Measurements from ENCODE around the gene SULF2. TPM values are rescaled to one million over a fixed set of nuclear protein-coding genes. Genes with fewer than 3 reads are reported as not detected.

The SULF2 gene
- total RNA-seq, 1 donor from 2014 or later, result 32.9 TPM

DNA sequence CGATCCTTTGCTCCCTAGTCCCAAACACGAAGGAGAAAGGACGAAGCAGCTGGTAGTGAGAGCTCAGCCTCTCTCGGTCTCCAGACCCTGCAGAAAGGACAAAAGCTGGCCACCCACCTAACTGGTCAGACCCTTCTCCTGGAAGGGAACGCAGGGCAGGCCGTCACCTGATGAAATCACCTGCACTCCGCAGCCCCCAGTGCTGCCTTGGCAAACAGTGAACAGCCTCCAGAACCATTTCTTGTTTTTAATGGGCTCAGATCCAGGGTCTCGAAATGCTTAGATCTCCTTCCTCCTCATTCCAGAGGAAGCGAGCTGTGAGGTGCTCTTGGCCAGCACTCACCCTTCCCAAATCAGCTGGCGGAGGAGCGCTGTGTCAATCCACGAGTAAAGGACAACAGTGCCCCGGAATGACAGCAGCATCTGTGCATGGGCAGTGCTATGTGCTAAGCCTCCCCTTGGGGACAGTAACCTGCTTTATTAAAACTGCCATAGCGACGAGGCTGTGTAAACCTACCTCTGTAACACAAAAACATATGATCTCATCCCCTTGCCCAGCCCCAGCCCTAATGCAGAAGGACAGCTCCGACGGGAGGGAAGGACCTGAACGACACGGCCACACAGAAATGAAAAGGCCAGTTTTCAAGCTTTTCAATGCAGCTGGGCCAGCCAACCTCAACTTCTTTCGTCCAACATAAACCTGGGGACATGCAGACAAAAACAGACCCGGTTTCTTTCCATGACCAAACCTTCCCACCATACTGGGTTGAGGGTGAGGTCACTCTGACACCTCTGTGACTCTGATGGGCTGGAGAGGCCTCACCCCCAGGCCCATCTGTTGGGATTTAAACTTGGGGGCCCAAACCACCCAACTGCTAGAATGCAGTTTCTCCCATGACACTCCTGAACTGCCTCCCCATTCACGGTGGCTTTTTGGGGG lies 43.3 kb downstream of the SULF2 start:
- H3K4me1 ChIP-seq (ENCODE audit: control insufficient read depth in 3 of 3, insufficient read depth in 3 of 3, low read length in 3 of 3), result peaks cover 5 to 10% (median 8%) of the 10 kb centered on the region in 3 donors
- H3K27ac ChIP-seq (ENCODE audit: low read depth, low read length), result no peak overlapping the region
- H3K36me3 ChIP-seq (ENCODE audit: control insufficient read depth in 3 of 3, insufficient read depth in 3 of 3, low read length in 3 of 3), result no peaks in the 10 kb centered on the region
- H3K4me3 ChIP-seq (ENCODE audit: low read length in 3 of 3), result no peak overlapping the region
- peaks cover 0 to 10% (median 7%) of the 10 kb centered on the region in 3 donors for H3K27me3 ChIP-seq (ENCODE audit: control insufficient read depth in 3 of 3, insufficient read depth in 3 of 3, low read length in 3 of 3)
- H3K9me3 ChIP-seq (ENCODE audit: control insufficient read depth in 3 of 3, low read length in 3 of 3), result no peaks in the 10 kb centered on the region
- peak overlapping the region in 1 of 3 donors; percentile 16 for H3K9ac ChIP-seq (ENCODE audit: low read depth in 1 of 3, low read length in 3 of 3)

GRCh38 chr20:47740862-47741184 lies 44.5 kb downstream of the SULF2 start:
- peaks cover 0 to 1% (median 0%) of the 10 kb centered on the region in 3 donors for H3K36me3 ChIP-seq (ENCODE audit: control insufficient read depth in 3 of 3, insufficient read depth in 3 of 3, low read length in 3 of 3)
- H3K9me3 ChIP-seq (ENCODE audit: control insufficient read depth in 3 of 3, low read length in 3 of 3), result no peaks in the 10 kb centered on the region
- no peak overlapping the region for H3K4me3 ChIP-seq (ENCODE audit: low read length in 3 of 3)
- peaks cover 0 to 10% (median 7%) of the 10 kb centered on the region in 3 donors for H3K27me3 ChIP-seq (ENCODE audit: control insufficient read depth in 3 of 3, insufficient read depth in 3 of 3, low read length in 3 of 3)
- H3K9ac ChIP-seq (ENCODE audit: low read depth in 1 of 3, low read length in 3 of 3), result no peak overlapping the region
- H3K4me1 ChIP-seq (ENCODE audit: control insufficient read depth in 3 of 3, insufficient read depth in 3 of 3, low read length in 3 of 3), result peaks cover 5 to 10% (median 8%) of the 10 kb centered on the region in 3 donors
- no peak overlapping the region for H3K27ac ChIP-seq (ENCODE audit: low read depth, low read length)

DNA sequence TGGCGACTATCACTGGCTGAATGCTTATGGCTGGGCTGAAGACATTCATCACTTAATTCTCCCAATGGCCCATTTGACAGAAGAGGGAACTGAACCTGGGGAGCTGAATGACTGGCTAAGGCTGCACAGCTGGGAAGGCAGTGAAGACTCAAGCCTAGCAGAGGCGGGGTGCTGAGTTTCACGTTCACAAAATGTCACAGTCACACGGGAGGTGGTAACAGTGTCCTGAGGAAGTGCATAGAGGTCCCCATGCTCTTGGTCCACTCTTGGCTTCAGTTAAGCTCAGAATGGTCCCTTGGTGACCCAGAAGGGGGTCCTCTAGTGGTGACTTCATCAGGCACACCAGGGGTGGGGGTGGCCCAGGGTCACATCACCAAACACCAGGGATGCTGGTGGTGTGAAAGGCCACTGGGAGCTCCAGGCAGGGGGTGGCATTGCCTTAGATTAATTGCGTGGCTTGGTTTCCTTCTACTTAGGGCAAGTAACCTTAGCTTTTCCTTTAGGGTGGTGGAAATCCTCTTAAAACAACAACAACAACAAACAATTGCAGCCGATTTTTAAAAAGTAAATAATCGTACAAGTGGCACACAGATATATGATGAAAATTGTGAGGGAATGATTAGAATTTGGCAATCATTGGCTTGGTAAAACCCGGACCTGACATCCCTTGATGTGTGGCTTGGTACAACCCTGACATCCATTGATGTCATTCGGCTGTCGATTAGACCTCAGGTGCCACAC lies 45.0 kb downstream of the SULF2 start:
- Histone ChIP-seq H3K27ac (ENCODE audit: low read depth, low read length) (no peak overlapping the region), H3K36me3 (ENCODE audit: control insufficient read depth in 3 of 3, insufficient read depth in 3 of 3, low read length in 3 of 3) (peaks cover 0 to 1% (median 0%) of the 10 kb centered on the region in 3 donors), H3K4me3 (ENCODE audit: low read length in 3 of 3) (no peak overlapping the region), H3K4me1 (ENCODE audit: control insufficient read depth in 3 of 3, insufficient read depth in 3 of 3, low read length in 3 of 3) (peaks cover 5 to 10% (median 8%) of the 10 kb centered on the region in 3 donors), H3K9me3 (ENCODE audit: control insufficient read depth in 3 of 3, low read length in 3 of 3) (no peaks in the 10 kb centered on the region), H3K9ac (ENCODE audit: low read depth in 1 of 3, low read length in 3 of 3) (no peak overlapping the region), H3K27me3 (ENCODE audit: control insufficient read depth in 3 of 3, insufficient read depth in 3 of 3, low read length in 3 of 3) (peaks cover 0 to 10% (median 7%) of the 10 kb centered on the region in 3 donors)

- peaks cover 5 to 10% (median 8%) of the 10 kb centered on the region in 3 donors for H3K4me1 ChIP-seq (ENCODE audit: control insufficient read depth in 3 of 3, insufficient read depth in 3 of 3, low read length in 3 of 3)
- H3K27ac ChIP-seq (ENCODE audit: low read depth, low read length), result no peak overlapping the region
- no peaks in the 10 kb centered on the region for H3K9me3 ChIP-seq (ENCODE audit: control insufficient read depth in 3 of 3, low read length in 3 of 3)
- peaks cover 0 to 7% (median 6%) of the 10 kb centered on the region in 3 donors for H3K27me3 ChIP-seq (ENCODE audit: control insufficient read depth in 3 of 3, insufficient read depth in 3 of 3, low read length in 3 of 3)
- H3K36me3 ChIP-seq (ENCODE audit: control insufficient read depth in 3 of 3, insufficient read depth in 3 of 3, low read length in 3 of 3), result peaks cover 0 to 1% (median 0%) of the 10 kb centered on the region in 3 donors
- no peak overlapping the region for H3K4me3 ChIP-seq (ENCODE audit: low read length in 3 of 3)
- H3K9ac ChIP-seq (ENCODE audit: low read depth in 1 of 3, low read length in 3 of 3), result no peak overlapping the region
Measured at GRCh38 chr20:47737923-47738322, 47.4 kb downstream of the SULF2 start.

- H3K4me3 ChIP-seq (ENCODE audit: low read length in 3 of 3), result no peak overlapping the region
- H3K9ac ChIP-seq (ENCODE audit: low read depth in 1 of 3, low read length in 3 of 3), result no peak overlapping the region
- H3K9me3 ChIP-seq (ENCODE audit: control insufficient read depth in 3 of 3, low read length in 3 of 3), result no peaks in the 10 kb centered on the region
- peaks cover 0 to 1% (median 0%) of the 10 kb centered on the region in 3 donors for H3K36me3 ChIP-seq (ENCODE audit: control insufficient read depth in 3 of 3, insufficient read depth in 3 of 3, low read length in 3 of 3)
- H3K27ac ChIP-seq (ENCODE audit: low read depth, low read length), result no peak overlapping the region
- peaks cover 0 to 3% (median 1%) of the 10 kb centered on the region in 3 donors for H3K27me3 ChIP-seq (ENCODE audit: control insufficient read depth in 3 of 3, insufficient read depth in 3 of 3, low read length in 3 of 3)
- H3K4me1 ChIP-seq (ENCODE audit: control insufficient read depth in 3 of 3, insufficient read depth in 3 of 3, low read length in 3 of 3), result peaks cover 1 to 2% (median 1%) of the 10 kb centered on the region in 3 donors
Measured at GRCh38 chr20:47736570-47737152, 48.6 kb downstream of the SULF2 start.

- Histone ChIP-seq H3K27me3 (ENCODE audit: control insufficient read depth in 3 of 3, insufficient read depth in 3 of 3, low read length in 3 of 3) (peaks cover 0 to 2% (median 0%) of the 10 kb centered on the region in 3 donors), H3K27ac (ENCODE audit: low read depth, low read length) (no peak overlapping the region), H3K36me3 (ENCODE audit: control insufficient read depth in 3 of 3, insufficient read depth in 3 of 3, low read length in 3 of 3) (peaks cover 0 to 1% (median 0%) of the 10 kb centered on the region in 3 donors), H3K4me3 (ENCODE audit: low read length in 3 of 3) (no peak overlapping the region), H3K9me3 (ENCODE audit: control insufficient read depth in 3 of 3, low read length in 3 of 3) (no peaks in the 10 kb centered on the region), H3K9ac (ENCODE audit: low read depth in 1 of 3, low read length in 3 of 3) (no peak overlapping the region), H3K4me1 (ENCODE audit: control insufficient read depth in 3 of 3, insufficient read depth in 3 of 3, low read length in 3 of 3) (no peaks in the 10 kb centered on the region)
Measured at GRCh38 chr20:47735412-47736400, 49.6 kb downstream of the SULF2 start.

DNA sequence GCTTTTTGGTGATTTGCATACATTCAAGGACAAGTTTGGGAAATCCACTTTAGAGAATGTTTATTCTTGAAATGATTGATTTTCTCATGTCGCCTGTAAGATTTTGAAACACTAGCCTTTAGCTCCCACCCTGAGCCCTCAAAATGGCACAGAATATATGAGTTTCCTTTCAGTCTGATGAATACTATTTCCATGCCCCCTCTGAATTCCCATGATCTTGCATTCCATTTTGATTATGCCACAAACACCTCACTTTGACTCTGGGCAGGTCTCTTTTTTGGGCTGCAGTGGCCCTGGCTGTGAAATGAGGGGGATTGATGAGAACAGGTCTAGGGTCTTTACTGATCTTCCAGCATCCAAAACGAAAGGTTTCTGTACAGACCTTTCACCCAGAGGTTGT lies 50.4 kb downstream of the SULF2 start:
- no peaks in the 10 kb centered on the region for H3K9me3 ChIP-seq (ENCODE audit: control insufficient read depth in 3 of 3, low read length in 3 of 3)
- H3K4me1 ChIP-seq (ENCODE audit: control insufficient read depth in 3 of 3, insufficient read depth in 3 of 3, low read length in 3 of 3), result no peaks in the 10 kb centered on the region
- H3K27me3 ChIP-seq (ENCODE audit: control insufficient read depth in 3 of 3, insufficient read depth in 3 of 3, low read length in 3 of 3), result no peaks in the 10 kb centered on the region
- H3K4me3 ChIP-seq (ENCODE audit: low read length in 3 of 3), result no peak overlapping the region
- no peak overlapping the region for H3K27ac ChIP-seq (ENCODE audit: low read depth, low read length)
- H3K9ac ChIP-seq (ENCODE audit: low read depth in 1 of 3, low read length in 3 of 3), result no peak overlapping the region
- H3K36me3 ChIP-seq (ENCODE audit: control insufficient read depth in 3 of 3, insufficient read depth in 3 of 3, low read length in 3 of 3), result peaks cover 0 to 1% (median 0%) of the 10 kb centered on the region in 3 donors

DNA sequence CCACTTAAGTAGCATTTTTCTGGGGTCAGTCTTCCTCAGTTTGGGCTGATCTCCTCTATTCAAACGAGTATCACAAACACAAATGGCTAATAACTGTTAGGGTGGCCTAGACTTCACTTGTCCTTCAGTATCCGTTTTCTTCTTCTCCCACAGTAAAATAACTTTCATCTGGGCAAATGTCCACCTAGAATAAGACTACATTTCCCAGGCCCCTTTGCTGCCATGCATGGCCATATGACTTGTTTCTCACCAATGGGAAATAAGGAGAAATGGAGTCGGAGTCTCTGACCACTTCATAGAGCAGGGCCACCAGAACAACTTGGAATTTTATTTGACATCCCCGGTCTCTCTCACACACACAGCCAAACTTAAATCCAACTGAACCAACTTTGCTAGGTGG lies 51.4 kb downstream of the SULF2 start:
- Histone ChIP-seq H3K36me3 (ENCODE audit: control insufficient read depth in 3 of 3, insufficient read depth in 3 of 3, low read length in 3 of 3) (peaks cover 0 to 1% (median 0%) of the 10 kb centered on the region in 3 donors), H3K4me1 (ENCODE audit: control insufficient read depth in 3 of 3, insufficient read depth in 3 of 3, low read length in 3 of 3) (no peaks in the 10 kb centered on the region), H3K27ac (ENCODE audit: low read depth, low read length) (no peak overlapping the region), H3K9ac (ENCODE audit: low read depth in 1 of 3, low read length in 3 of 3) (no peak overlapping the region), H3K27me3 (ENCODE audit: control insufficient read depth in 3 of 3, insufficient read depth in 3 of 3, low read length in 3 of 3) (peaks cover 0 to 3% (median 0%) of the 10 kb centered on the region in 3 donors), H3K4me3 (ENCODE audit: low read length in 3 of 3) (no peak overlapping the region), H3K9me3 (ENCODE audit: control insufficient read depth in 3 of 3, low read length in 3 of 3) (no peaks in the 10 kb centered on the region)

GRCh38 chr20:47730744-47731143 lies 54.5 kb downstream of the SULF2 start:
- Histone ChIP-seq H3K36me3 (ENCODE audit: control insufficient read depth in 3 of 3, insufficient read depth in 3 of 3, low read length in 3 of 3) (no peaks in the 10 kb centered on the region), H3K27me3 (ENCODE audit: control insufficient read depth in 3 of 3, insufficient read depth in 3 of 3, low read length in 3 of 3) (peaks cover 0 to 10% (median 6%) of the 10 kb centered on the region in 3 donors), H3K27ac (ENCODE audit: low read depth, low read length) (no peak overlapping the region), H3K4me1 (ENCODE audit: control insufficient read depth in 3 of 3, insufficient read depth in 3 of 3, low read length in 3 of 3) (peaks cover 5 to 11% (median 7%) of the 10 kb centered on the region in 3 donors), H3K9ac (ENCODE audit: low read depth in 1 of 3, low read length in 3 of 3) (no peak overlapping the region), H3K4me3 (ENCODE audit: low read length in 3 of 3) (no peak overlapping the region), H3K9me3 (ENCODE audit: control insufficient read depth in 3 of 3, low read length in 3 of 3) (no peaks in the 10 kb centered on the region)

All from skeletal muscle tissue (tissue), 4 donors.